GM10847 (cell line): ENCODE results near the gene PTPRN2.

Source experiments
- POLR2A ChIP-seq: IDR thresholded peaks from 2 replicates; pipeline ENCODE4 v1.6.1; 2011; ENCODE audit not compliant: insufficient read length; ENCODE audit errors: extremely low read depth

The PTPRN2 gene

DNA sequence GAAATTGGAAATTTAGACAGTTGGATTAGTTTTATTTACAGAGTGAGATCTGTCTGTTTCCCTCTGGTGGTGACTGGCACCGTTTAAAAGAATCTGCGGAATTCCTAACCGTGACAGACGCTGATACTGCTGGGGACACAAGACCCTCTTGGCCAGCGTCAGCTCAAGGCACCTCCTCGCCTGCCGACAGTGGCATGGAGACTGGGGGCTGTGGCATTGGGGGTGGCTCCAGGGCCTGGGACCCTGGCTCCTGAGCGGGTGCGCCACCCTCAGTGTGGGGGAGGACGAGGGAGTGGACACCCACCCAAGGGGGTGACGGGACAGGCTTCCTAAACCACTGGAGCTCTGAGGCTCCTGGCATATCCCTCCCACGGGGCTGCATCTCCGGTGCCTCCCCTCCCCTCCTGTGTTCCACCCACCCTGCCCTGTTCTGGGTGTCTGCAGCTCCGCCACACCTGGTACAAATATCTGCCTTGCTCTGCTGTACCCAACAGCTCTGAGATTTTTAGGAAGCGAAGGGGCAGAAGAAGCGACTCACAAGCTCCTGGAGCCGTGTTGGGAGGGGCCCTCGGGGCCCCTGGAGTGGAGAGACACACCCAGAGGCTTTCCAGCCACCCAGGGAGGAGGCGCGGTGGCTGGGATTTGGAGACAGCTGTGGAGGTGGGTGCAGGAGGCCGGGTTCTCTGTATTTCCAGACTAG lies 1072.1 kb downstream of the PTPRN2 start:
- no peak for TF ChIP-seq POLR2A

DNA sequence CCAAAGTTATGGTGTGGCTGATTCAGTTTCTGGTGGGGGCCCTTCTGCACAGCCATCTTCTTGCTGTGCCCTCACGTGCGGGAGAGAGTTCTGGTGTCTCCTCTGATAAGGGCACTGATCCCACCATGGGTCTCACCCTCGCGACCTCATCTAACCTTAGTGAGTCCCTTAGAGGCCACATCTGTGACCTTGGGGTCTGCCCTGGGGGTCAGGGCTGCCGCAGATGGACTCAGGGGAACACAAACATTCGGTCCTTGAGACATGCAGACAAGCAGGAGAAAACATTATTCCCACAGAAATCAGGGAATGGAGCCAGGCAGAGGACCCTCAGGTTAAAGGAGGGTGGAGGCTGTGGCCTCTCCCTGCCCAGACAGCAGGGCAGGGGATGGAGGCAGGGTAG lies 1072.9 kb downstream of the PTPRN2 start:
- TF ChIP-seq POLR2A = no peak

- TF ChIP-seq POLR2A = no peak
Measured at GRCh38 chr7:157514306-157514705, 1073.3 kb downstream of the PTPRN2 start.

- no peak for TF ChIP-seq POLR2A
Measured at GRCh38 chr7:157513682-157514081, 1073.9 kb downstream of the PTPRN2 start.

GRCh38 chr7:157513162-157513621 lies 1074.4 kb downstream of the PTPRN2 start:
- TF ChIP-seq POLR2A = no peak

DNA sequence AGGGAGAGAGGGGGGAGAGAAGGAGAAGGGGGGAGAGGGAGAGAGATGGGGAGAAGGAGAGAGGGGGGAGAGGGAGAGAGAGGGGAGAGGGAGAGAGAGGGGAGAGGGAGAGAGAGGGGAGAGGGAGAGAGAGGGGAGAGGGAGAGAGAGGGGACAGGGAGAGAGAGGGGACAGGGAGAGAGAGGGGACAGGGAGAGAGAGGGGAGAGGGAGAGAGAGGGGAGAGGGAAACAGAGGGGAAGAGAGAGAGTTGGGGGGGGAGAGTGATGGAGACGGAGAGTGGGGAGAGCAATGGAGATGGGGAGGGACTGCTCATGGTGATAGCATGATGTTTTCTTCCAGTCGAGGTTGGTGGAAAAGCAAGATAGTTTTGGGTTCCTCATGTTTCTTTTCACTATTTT lies 1078.4 kb downstream of the PTPRN2 start:
- no peak for TF ChIP-seq POLR2A

DNA sequence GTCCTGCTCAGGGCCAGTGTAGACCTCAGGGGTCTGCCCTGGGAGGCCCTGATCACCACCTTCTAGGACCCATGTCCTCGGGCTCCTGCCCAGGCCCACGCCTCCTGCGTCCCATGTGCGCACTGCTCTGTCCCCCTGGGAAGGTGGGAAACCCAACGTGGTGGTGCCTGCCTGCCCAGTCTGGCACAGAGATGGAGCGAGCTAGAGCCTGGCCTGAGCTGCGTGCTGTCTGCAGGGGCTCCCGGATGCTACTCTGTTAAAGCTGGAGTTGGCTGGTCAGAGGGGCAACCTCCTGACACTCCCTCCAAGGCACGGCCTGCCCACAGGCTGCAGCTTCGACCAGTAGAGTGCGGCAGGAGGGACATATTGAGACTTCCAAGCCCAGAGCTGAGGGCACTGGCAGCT lies 1079.1 kb downstream of the PTPRN2 start:
- no peak for TF ChIP-seq POLR2A

GRCh38 chr7:157507987-157508386 lies 1079.6 kb downstream of the PTPRN2 start:
- no peak for TF ChIP-seq POLR2A

GRCh38 chr7:157506268-157506667 lies 1081.4 kb downstream of the PTPRN2 start:
- no peak for TF ChIP-seq POLR2A

DNA sequence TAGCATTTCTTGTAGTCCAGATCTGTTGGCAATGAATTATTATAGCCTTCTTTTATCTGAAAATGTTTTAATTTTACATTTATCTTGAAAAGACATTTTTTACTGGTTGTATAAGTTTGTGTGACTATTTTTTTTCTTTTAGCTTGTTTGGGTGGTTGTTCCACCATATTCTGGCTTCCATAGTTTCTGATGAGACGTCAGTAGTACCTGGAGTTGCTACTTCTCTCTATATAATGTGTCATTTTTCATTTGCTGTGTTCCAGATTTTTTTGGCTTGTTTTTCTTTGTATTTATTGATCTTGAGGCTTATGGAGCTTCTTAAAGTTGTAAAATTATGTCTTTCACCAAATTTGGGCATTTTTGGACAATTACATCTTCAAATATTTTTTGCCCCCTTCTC lies 1082.0 kb downstream of the PTPRN2 start:
- TF ChIP-seq POLR2A = no peak

DNA sequence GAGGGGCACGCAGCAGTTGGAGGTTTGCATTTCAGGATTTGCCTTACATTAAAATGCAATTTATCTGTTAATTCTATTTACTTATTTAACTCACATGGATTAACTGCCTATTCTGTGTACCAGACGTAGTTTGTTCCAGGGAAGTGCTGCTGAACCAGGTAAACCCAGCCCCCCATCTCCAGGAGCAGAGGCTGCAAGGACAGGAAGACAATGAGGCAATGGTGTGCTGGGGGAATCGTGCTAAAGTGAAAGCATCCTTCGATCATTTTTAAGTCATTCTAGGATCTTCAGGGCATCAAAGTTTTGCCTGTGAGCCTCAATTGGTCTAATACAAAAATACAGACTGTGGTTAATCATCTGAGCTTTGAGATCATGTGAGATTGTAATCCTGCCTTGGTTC lies 1084.4 kb downstream of the PTPRN2 start:
- no peak for TF ChIP-seq POLR2A

- no peak for TF ChIP-seq POLR2A
Measured at GRCh38 chr7:157502701-157503111, 1084.9 kb downstream of the PTPRN2 start.

GRCh38 chr7:157501581-157501980 lies 1086.0 kb downstream of the PTPRN2 start:
- no peak for TF ChIP-seq POLR2A

DNA sequence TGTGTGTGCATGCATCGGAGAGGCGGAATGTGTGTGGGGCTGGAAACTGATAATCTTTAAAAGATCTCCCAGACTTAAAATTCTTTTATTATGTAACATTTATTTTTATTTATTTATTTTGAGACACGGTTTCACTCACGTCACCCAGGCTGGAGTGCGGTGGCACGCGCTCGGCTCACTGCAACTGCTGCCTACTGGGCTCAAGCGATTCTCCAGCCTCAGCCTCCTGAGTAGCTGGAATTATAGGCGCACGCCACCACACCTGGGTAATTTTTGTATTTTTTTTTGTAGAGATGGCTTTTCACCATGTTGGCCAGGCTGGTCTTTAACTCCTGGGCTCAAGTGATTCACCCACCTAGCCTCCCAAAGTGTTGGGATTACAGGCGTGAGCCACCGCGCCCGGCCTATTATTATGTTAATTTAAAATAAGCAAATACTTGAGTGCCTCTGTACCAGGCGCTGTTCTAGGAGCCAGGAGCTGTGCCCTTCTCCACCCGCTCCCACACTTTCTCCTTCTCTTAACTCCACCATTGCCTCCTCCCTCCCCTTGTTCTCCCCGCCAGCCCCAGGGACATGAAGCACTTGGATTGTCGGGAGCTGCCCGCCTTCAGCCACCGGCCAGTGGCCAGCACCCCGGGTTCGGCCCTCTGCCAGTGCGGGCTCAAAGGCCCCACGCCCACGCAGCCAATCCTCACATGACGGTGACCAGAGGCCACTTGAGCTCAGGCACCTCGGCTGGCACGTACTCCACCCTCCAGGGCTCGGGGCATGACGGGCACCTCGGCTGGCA lies 1087.3 kb downstream of the PTPRN2 start:
- TF ChIP-seq POLR2A = no peak

DNA sequence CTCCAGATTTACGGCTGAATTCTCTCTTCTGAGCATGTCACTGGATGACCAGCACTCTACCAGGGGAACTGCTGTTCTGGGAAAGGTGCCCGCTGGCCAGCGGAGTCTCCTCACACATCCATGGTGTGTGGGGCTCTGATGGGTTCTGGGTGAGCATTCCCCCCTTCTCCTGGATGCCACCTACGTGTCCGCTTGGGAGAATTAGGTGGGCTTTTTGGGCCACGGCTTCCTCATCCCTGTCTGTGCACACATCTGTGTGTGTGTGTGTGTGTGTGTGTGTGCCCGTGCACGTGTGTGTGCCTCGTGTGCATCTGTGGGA lies 1087.8 kb downstream of the PTPRN2 start:
- TF ChIP-seq POLR2A = no peak

- no peak for TF ChIP-seq POLR2A
Measured at GRCh38 chr7:157499121-157499834, 1088.3 kb downstream of the PTPRN2 start.

- no peak for TF ChIP-seq POLR2A
Measured at GRCh38 chr7:157498657-157499056, 1089.0 kb downstream of the PTPRN2 start.
